HUDEP-2 (cell line): ENCODE results near the gene MAP2.
"Not testable (repeated sequence)": the region's sequence is repeated elsewhere in the genome, so short reads cannot be mapped to it uniquely, and the experiment has no call there.

ENCODE experiments used
- DNase-seq, 76 experiments: peaks; one replicate each; lab custom pipeline; 2025; ENCODE audit not compliant: unreplicated experiment in 76 of 76; lab: John Stamatoyannopoulos, UW

Gene MAP2

DNA sequence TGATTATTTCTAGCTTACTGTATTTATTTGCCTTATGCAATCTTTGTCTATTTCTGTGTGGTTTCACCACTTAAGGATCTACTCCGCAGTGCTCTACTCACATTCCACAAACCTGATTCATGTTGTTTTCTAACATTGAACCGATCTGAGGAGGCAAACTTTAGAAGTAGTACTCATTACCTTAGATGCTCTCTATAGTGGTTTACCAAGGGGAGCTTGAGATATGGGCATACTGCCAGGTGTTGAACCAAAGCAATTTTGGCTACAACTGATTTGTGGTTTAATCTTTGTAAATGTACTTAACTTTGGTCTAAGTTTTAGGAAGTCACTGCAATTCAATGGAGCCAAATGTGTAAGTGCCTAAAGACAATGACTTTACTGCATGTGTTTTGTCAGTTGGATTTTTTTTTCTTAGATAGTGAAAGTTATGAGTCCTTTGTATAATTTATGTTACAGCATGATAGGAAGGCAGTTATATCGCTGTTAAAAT, 50.1 kb downstream of the MAP2 start:
- DNase-seq: no peak

DNA sequence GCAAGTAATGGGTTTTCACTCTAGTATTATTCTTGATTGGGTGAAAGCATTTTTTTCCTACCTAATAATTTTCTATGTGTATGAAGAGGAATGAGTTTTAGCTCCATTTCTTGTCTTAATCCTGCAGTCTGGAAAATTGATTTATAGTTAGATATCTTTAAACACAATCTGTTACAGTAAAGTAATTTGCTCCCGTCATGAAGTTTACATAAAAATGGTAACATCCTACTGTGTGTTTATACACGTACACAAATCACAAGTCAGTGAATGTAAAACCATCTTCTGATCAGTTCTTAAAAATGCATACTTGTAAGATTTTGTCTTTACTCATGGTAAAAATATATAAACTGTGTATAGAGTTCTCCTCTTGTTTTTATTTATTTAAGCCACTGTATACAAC, 51.1 kb downstream of the MAP2 start:
- DNase-seq: no peak

GRCh38 chr2:209476367-209477208, 52.7 kb downstream of the MAP2 start:
- DNase-seq: no peak

DNA sequence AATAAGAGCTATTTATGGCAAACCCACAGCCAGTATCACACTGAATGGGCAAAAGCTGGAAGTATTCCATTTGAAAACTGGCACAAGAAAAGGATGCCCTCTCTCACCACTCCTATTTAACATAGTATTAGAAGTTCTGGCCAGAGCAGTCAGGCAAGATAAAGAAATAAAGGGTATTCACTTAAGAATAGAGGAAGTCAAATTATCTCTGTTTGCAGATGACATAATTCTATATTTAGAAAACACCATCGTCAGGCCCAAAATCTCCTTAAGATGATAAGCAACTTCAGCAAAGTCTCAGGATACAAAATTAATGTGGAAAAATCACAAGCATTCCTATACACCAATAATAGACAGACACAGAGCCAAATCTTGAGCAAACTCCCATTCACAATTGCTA, 68.4 kb downstream of the MAP2 start:
- DNase-seq: not testable (repeated sequence)

- not testable (repeated sequence) for DNase-seq
Measured at GRCh38 chr2:209495068-209495620, 71.3 kb downstream of the MAP2 start.

DNA sequence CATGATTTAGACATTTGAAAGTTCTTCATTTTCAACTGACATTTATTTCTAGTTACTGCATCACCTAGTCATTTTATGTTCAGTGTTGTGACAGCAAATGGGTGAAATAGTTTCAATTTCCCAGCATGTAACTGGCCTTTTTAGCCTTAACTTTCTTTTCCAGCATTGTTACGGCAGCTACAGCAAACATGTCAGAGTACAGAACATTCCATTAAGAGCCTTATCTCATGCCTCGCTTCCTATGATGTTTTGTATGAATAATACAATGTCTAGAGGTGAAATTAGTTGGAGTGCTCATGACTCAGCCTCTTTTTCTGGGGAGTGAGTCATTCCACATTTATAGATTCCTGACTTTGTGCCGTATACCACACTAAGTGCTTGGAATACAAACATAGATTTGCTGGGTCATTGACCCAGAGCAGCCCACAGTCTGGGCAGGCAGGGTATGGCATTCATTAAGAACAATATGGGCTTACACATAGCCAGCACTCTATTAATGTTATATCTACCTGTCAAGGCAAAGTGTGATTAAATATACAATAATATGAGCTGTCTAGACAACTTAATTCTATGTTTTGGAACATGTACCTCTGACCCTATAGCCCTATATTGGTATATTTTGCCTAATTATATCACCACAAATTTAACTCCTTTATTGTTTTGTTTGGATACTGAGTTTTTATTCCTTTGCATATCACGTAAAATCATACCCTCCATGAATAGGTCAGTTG, 72.2 kb downstream of the MAP2 start:
- no peak for DNase-seq

GRCh38 chr2:209496586-209496982, 72.7 kb downstream of the MAP2 start:
- no peak for DNase-seq

GRCh38 chr2:209498614-209499013, 74.8 kb downstream of the MAP2 start:
- no peak for DNase-seq

DNA sequence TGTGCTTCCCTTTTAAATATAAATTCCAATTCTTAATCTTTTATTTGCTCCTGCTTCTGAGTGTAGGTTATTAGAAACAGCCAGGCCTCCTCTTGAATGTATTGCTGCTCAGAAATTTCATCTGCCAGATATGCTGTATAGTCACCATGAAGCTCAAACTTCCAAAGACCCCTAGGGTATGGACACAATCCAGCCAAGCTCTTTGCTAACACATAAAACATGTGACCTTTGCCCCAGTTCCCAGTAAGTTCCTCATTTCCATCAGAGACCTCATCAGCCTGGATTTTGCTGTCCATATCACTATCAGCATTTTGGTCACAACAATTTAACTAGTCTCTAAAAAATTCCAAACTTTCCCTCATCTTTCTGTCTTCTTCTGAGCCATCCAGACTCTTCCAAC, 75.2 kb downstream of the MAP2 start:
- DNase-seq: no peak

DNA sequence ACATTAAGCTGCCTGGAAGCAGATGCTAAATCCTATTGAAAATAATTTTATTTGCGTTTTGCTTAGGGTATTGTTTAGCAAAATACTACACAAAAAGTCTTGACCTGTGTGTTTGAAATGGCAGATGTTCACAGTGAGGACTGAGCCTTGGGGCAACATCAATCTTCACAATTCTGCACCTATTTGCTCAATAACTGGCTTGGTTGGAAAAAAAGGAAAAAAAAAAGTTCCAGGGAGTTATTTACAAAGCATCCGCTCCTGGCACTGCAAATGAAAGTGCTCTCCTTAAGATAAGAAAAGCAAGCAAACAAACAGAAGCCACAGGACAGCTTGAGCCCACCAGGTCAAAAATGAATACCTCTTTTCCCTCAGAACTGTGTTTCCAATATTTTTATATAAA, 77.7 kb downstream of the MAP2 start:
- no peak for DNase-seq

DNA sequence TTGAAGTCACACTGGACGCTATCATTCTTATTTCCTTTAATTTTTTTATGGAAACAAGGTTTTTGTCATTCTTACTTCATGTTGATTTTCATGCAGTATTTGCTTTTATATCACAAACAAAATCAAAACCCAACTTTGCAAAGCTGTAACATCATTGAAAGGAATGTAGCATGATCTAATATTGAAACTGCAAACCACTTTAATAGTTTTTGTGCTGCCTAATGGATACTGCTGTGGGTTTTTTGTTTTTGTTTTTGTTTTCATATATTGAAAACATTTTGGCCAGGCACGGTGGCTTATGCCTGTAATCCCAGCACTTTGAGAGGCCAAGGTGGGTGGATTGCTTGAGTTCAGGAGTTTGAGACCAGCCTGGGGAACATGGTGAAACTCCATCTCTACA, 81.6 kb downstream of the MAP2 start:
- no peak for DNase-seq

GRCh38 chr2:209508255-209508654, 84.4 kb downstream of the MAP2 start:
- DNase-seq: no peak

- DNase-seq: no peak
Measured at GRCh38 chr2:209511637-209512036, 87.8 kb downstream of the MAP2 start.

DNA sequence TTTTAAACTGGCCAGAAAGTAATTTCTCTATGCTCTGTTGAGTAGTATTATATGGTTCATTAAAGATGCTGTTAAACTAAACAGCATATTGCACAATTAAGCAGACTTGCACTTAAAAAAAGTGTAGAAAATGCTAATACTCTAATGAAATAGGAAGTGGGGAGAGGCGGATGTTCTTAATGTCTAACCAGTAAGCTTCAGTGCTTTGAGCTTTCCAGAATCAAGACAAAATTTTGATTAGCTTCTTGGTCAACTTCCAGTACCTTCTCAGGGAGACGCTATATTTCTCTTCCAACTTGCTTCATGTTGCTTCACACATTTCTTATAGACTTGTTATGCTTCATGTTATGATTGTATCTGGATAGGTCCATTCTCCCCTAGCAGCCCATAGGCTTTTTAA, 89.1 kb downstream of the MAP2 start:
- no peak for DNase-seq

DNA sequence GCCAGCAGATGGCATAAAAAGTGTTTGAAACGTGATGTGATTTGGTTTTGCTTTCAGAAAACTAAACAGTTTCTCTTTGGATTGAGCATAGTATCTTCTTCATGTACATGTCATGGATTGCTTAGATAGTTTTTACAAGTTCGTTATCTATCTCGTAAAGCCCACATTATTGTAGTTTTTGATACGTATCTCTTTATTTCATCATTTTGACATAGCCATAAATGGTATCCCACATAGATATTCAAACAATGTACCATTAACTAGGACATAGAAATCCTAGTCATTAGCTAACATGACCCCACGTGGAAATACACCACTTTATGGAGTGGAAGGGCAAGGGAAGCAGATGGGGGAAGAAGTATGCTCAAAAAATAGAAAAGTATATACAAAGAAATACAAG, 93.6 kb downstream of the MAP2 start:
- no peak for DNase-seq

GRCh38 chr2:209519271-209519670, 95.4 kb downstream of the MAP2 start:
- DNase-seq: no peak

DNA sequence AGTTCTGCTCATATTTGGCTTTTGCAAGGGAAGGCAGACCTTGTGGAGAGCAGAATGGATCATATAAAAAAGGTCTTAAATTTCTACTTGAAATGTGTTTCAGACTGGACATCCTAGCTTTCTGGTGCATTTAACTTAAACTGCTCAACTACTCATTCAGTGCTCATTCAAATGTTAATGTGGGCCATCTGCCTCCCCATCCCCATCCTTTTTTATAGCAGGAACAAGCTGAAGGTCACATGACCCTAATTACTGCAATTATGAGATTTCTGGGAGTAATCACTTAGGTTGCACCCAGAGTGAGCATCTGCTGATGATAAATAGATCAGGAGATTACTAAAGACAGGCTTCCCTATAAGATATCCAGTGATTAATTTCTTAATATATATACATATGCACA, 96.1 kb downstream of the MAP2 start:
- no peak for DNase-seq

DNA sequence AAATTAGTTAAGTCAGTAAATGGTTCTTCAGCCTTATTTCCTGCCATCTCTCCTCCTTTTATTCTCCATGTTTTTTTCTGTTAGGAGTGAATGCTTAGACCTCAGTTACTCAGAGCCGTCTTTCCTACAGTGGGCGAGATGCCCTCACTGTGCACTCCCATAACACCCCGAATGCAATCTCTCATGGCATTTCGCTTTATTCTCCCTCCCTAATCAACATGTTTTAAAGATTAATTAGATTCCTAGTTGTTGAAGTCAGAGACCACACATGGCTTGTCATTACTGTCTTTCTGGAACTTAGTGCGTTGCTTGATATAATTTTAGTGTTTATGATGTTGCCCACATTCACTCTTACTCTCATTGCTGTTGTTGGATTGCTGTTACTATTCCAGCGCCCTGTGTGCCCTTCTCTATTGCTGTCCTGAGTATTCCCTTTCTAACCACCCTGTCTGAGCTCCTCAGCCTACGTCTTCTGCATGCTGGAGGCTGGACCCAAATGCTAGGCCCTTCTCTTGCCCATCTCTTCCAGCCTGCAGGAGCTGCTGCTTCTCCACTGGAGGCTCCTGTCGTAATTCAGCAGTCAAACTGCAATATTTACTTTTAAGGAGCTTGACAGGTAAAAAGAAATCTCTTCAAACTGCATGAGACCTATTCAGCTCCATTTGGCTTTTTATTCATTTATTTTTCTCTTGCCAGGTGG, 99.3 kb downstream of the MAP2 start:
- DNase-seq: no peak

- no peak for DNase-seq
Measured at GRCh38 chr2:209523867-209524266, 100.0 kb downstream of the MAP2 start.

DNA sequence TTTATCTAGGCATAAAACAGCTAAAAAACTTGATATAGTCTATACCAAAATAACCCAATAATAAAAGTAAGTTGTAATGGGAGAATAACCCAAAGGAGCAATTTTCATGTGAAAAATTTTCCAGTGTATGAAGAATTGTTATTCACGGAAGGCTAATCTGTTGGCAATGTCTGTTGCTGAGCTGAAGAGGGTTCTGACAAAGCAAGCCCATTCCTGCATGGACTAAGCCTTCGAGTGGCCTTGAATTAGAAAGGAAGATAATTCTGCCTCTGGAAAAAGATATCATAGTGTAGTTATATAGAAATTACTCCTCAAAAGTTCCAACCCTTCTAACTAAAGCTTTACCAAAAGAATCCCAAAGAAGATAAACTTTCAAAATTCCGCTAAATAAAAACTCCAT, 101.5 kb downstream of the MAP2 start:
- no peak for DNase-seq

GRCh38 chr2:209525834-209526281, 102.0 kb downstream of the MAP2 start:
- DNase-seq: no peak
